B cell (primary cell): ENCODE measurements around the gene SUV39H2. TPM values are rescaled to one million over a fixed set of nuclear protein-coding genes. Genes with fewer than 3 reads are reported as not detected.

Experiments
- ATAC-seq: fragments of 200-7000 bp; cut with Tn5 transposase; one replicate; pipeline ENCODE4 v1.10.0; 2021; ENCODE audit warnings: low read depth, mild to moderate bottlenecking, moderate number of reproducible peaks, moderate library complexity
- CTCF ChIA-PET: fragments of 350-600 bp; sonication (Branson Sonifier 250); formaldehyde crosslinking; loops from one replicate; lab custom pipeline; 2021; ENCODE audit warnings: antibody characterized with exemption, inconsistent platforms; lab: Charles Lee
- POLR2A ChIA-PET: fragments of 350-600 bp; sonication (Branson Sonifier 250); formaldehyde crosslinking; loops from one replicate; lab custom pipeline; 2021; ENCODE audit warnings: antibody characterized with exemption; lab: Charles Lee
- DNase-seq: peaks from one replicate; pipeline ENCODE4 v3.0.0; 2013
- H2AFZ ChIP-seq: 2 replicates; pipeline ENCODE4 v1.6.1; 2012; ENCODE audit warnings: mild to moderate bottlenecking, low read depth, low read length; ENCODE audit not compliant: insufficient read depth, poor library complexity, severe bottlenecking
- H3K27ac ChIP-seq, 2 donors: 1 replicate in 1 of 2; 2 replicates in 1 of 2; pipeline ENCODE4 v1.5.1; 2012 to 2013; ENCODE audit warnings: low read length in 2 of 2, mild to moderate bottlenecking in 2 of 2, moderate library complexity in 1 of 2
- H3K27me3 ChIP-seq, 4 experiments: fragments of 200-600 bp in 1 of 4; sonication (generic) in 1 of 4; replicated peaks in 1 of 4; 1 replicate in 2 of 4; 2 replicates in 2 of 4; pipeline versions ENCODE4 v1.6.1 to v1.7.0; 2013 to 2016; ENCODE audit warnings: low read length in 3 of 4, mild to moderate bottlenecking in 2 of 4, mixed read lengths in 1 of 4, moderate library complexity in 1 of 4; ENCODE audit not compliant: insufficient read depth in 4 of 4, control insufficient read depth in 3 of 4; ENCODE audit errors: control extremely low read depth in 1 of 4
- H3K36me3 ChIP-seq, 2 experiments: replicated peaks in 1 of 2; 1 replicate in 1 of 2; 2 replicates in 1 of 2; pipeline versions ENCODE4 v1.6.1 to v1.7.1; 2013; ENCODE audit warnings: low read length in 1 of 2; ENCODE audit not compliant: insufficient read depth in 2 of 2, control insufficient read depth in 1 of 2; ENCODE audit errors: control extremely low read depth in 1 of 2, extremely low read depth in 1 of 2
- H3K4me1 ChIP-seq, 2 donors: fragments of 200-600 bp in 1 of 2; sonication (generic) in 1 of 2; 1 replicate in 1 of 2; 2 replicates in 1 of 2; pipeline versions ENCODE4 v1.5.1 to v1.6.1; 2013 to 2017; ENCODE audit warnings: low read length in 2 of 2; ENCODE audit not compliant: control insufficient read depth in 2 of 2, insufficient read depth in 2 of 2
- H3K4me2 ChIP-seq: replicated peaks from 2 replicates; pipeline ENCODE3; 2012; ENCODE audit warnings: mild to moderate bottlenecking, low read depth, low read length; ENCODE audit not compliant: poor library complexity, severe bottlenecking
- H3K4me3 ChIP-seq, 5 experiments: fragments of 200-600 bp in 1 of 5; sonication (generic) in 1 of 5; 1 replicate in 3 of 5; 2 replicates in 2 of 5; pipeline versions ENCODE4 v1.5.1 to v1.7.0; 2011 to 2016; ENCODE audit warnings: low read length in 4 of 5, mild to moderate bottlenecking in 4 of 5, low read depth in 2 of 5, control low read depth in 1 of 5, moderate library complexity in 1 of 5; ENCODE audit not compliant: insufficient read depth in 1 of 5; ENCODE audit errors: control extremely low read depth in 1 of 5, extremely low read depth in 1 of 5
- H3K79me2 ChIP-seq: fragments of 200-600 bp; sonication (generic); one replicate; pipeline ENCODE4 v1.6.0; 2016; ENCODE audit warnings: low read length; ENCODE audit not compliant: control insufficient read depth, insufficient read depth
- H3K9ac ChIP-seq: fragments of 200-600 bp; sonication (generic); 2 replicates; pipeline ENCODE4 v1.6.1; 2017; ENCODE audit warnings: mild to moderate bottlenecking, low read length, moderate library complexity
- H3K9me3 ChIP-seq, 3 donors: one replicate each; pipeline versions ENCODE4 v1.6.1 to v1.7.1; 2013; ENCODE audit warnings: low read length in 2 of 3; ENCODE audit not compliant: control insufficient read depth in 2 of 3, insufficient read depth in 1 of 3; ENCODE audit errors: control extremely low read depth in 1 of 3
- H4K20me1 ChIP-seq: 2 replicates; pipeline ENCODE4 v1.6.0; 2012; ENCODE audit warnings: mild to moderate bottlenecking, low read length; ENCODE audit not compliant: insufficient read depth, control insufficient read depth, poor library complexity, severe bottlenecking
- H3K27ac Mint-ChIP-seq: one replicate; pipeline ENCODE4 v1.8.0; 2021; ENCODE audit warnings: mixed read lengths
- H3K27me3 Mint-ChIP-seq: one replicate; pipeline ENCODE4 v1.8.0; 2021; ENCODE audit warnings: mixed read lengths
- H3K4me1 Mint-ChIP-seq: one replicate; pipeline ENCODE4 v1.8.0; 2021; ENCODE audit warnings: mixed read lengths
- H3K4me3 Mint-ChIP-seq: one replicate; pipeline ENCODE4 v1.8.0; 2021; ENCODE audit warnings: mixed read lengths
- H3K9me3 Mint-ChIP-seq: one replicate; pipeline ENCODE4 v1.8.0; 2022; ENCODE audit warnings: mixed read lengths; ENCODE audit not compliant: insufficient read depth
- EZH2 ChIP-seq: IDR thresholded peaks from 2 replicates; pipeline ENCODE4 v1.6.1; 2012; ENCODE audit warnings: borderline replicate concordance, low read depth, mild to moderate bottlenecking, moderate library complexity, low read length; ENCODE audit not compliant: insufficient read depth, poor library complexity, severe bottlenecking
- WGBS: methylation state at CpG from one replicate; pipeline ENCODE4 v1.1.5; 2013; ENCODE audit warnings: missing lambda C conversion rate; ENCODE audit not compliant: insufficient coverage; 5-methylcytosine and 5-hydroxymethylcytosine counted together
- intact Hi-C: fragments of 100-400 bp; cut with micrococcal nuclease; formaldehyde crosslinking; loops from one replicate; pipeline ENCODE4 v1.10.0; 2022
- polyA plus RNA-seq: library from polyadenylated mRNA; depleted of rRNA; stranded (reverse); fragments of >200 nt; gene quantifications from 2 replicates; pipeline ENCODE4 v1.2.3, GENCODE V29; 2012
- total RNA-seq, 2 donors: library from RNA; stranded (reverse); fragments of 120-200 nt in 1 of 2; gene quantifications; 1 replicate in 1 of 2; 2 replicates in 1 of 2; pipeline versions ENCODE4 v1.2.3 to v1.2.4, GENCODE V29; 2013 to 2022
- TF ChIP-seq, protein P1 (sequence below): fragments of 200-600 bp; IDR thresholded peaks from one replicate; pipeline ENCODE4 v1.8.0; 2022; ENCODE audit warnings: antibody characterized with exemption, mild to moderate bottlenecking

The SUV39H2 gene
- total and polyA plus RNA-seq, 2 donors (not counting 1 experiment from before 2014, with no cell fraction given): 0.73 to 3.2 TPM

DNA sequence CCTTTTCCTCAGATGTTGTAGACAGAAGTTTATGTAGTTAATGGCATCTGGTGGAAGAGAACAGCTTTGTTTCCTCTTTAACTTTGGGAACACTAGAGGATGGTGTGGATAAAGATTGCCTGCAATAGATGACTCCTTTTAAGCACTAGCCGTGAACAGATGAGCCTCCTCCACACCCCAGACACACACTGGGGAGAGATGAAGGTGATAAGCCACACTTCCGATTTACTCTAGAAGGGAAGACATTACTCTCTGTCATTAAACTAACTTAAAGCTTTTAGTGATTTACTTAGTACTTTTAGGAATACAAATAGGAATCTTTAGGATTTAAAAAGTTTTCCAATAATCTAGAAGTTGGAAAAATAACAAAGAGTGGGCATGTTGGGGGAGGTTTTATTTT is 33.7 kb upstream of the SUV39H2 start:
- no peak overlapping the region for H3K27ac ChIP-seq
- no peaks in the 10 kb centered on the region for H3K4me1 ChIP-seq
- intact Hi-C loops: no loop called here
- H3K9me3 ChIP-seq: no peaks in the 10 kb centered on the region
- Mint-ChIP-seq H3K27me3 (no peaks in the 10 kb centered on the region), H3K9me3 (no peaks in the 10 kb centered on the region), H3K27ac (no peak overlapping the region), H3K4me3 (no peak overlapping the region), H3K4me1 (peaks cover 3% of the 10 kb centered on the region)
- DNase-seq (no peak), ATAC-seq (no peak)
- peaks cover 16 to 46% of the 10 kb centered on the region in 2 experiments for H3K36me3 ChIP-seq
- no peak for TF ChIP-seq EZH2
- TF ChIP-seq, protein P1, sequence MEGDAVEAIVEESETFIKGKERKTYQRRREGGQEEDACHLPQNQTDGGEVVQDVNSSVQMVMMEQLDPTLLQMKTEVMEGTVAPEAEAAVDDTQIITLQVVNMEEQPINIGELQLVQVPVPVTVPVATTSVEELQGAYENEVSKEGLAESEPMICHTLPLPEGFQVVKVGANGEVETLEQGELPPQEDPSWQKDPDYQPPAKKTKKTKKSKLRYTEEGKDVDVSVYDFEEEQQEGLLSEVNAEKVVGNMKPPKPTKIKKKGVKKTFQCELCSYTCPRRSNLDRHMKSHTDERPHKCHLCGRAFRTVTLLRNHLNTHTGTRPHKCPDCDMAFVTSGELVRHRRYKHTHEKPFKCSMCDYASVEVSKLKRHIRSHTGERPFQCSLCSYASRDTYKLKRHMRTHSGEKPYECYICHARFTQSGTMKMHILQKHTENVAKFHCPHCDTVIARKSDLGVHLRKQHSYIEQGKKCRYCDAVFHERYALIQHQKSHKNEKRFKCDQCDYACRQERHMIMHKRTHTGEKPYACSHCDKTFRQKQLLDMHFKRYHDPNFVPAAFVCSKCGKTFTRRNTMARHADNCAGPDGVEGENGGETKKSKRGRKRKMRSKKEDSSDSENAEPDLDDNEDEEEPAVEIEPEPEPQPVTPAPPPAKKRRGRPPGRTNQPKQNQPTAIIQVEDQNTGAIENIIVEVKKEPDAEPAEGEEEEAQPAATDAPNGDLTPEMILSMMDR: no peak
- H2AFZ ChIP-seq: no peak overlapping the region
- POLR2A ChIA-PET: no interaction called here
- H3K4me3 ChIP-seq: no peak overlapping the region
- peaks cover 21% of the 10 kb centered on the region for H3K79me2 ChIP-seq
- CTCF ChIA-PET: interaction anchor here (1.1 kb wide), 1 partner anchor 345 kb away, joined by 3 read pairs; no protein-coding TSS in a partner anchor
- H3K4me2 ChIP-seq: no peak overlapping the region
- WGBS: no CpG with 5 or more reads among the region's 2 CpGs
- H3K27me3 ChIP-seq: no peaks in the 10 kb centered on the region
- no peak overlapping the region for H3K9ac ChIP-seq
- H4K20me1 ChIP-seq: no peaks in the 10 kb centered on the region

DNA sequence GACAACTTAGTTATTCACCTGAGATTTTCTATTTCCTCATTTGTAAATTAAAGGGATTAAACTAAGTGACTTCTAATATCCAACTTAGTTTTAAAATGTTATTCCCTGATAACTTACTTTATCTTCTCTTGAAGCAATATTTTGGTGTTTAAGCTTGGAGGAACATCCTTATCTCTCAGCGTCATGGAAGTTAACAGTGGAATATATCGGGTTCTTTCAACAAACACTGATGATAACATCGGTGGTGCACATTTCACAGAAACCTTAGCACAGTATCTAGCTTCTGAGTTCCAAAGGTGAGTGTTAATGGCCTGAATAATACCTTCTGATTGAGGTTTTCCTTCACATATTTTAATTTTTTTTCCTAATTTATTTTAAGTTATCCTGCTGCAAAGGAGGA is 26.4 kb upstream of the SUV39H2 start:
- ATAC-seq (no peak), DNase-seq (no peak)
- Histone ChIP-seq H3K36me3 (peaks cover 8 to 27% of the 10 kb centered on the region in 2 experiments), H3K4me3 (no peak overlapping the region), H3K9ac (no peak overlapping the region), H3K79me2 (no peaks in the 10 kb centered on the region), H3K4me1 (no peaks in the 10 kb centered on the region), H4K20me1 (no peaks in the 10 kb centered on the region), H3K27me3 (no peaks in the 10 kb centered on the region), H2AFZ (no peak overlapping the region), H3K27ac (no peak overlapping the region), H3K9me3 (no peaks in the 10 kb centered on the region), H3K4me2 (no peak overlapping the region)
- Mint-ChIP-seq H3K4me3 (no peak overlapping the region), H3K27me3 (no peaks in the 10 kb centered on the region), H3K27ac (no peak overlapping the region), H3K4me1 (no peaks in the 10 kb centered on the region), H3K9me3 (no peaks in the 10 kb centered on the region)
- TF ChIP-seq, protein P1: no peak
- TF ChIP-seq EZH2: no peak
- no CpG with 5 or more reads among the region's 3 CpGs for WGBS
- intact Hi-C loops: no loop called here
- CTCF ChIA-PET: interaction anchor here (1.3 kb wide), 1 partner anchor 315 kb away, joined by 3 read pairs; no protein-coding TSS in a partner anchor
- POLR2A ChIA-PET: no interaction called here
